ENCODE data around the gene SULF2. TPM values are rescaled to one million over a fixed set of nuclear protein-coding genes. Genes with fewer than 3 reads are reported as not detected.

Gene SULF2
- total RNA-seq, 2 experiments from 2014 or later: 0.68 to 1.2 TPM

GRCh38 chr20:47784599-47785310, 526 bp downstream of the SULF2 start:
- H3K4me1 Mint-ChIP-seq: peaks cover 13% of the 10 kb centered on the region
- no peaks in the 10 kb centered on the region for H3K9me3 Mint-ChIP-seq
- ATAC-seq (ENCODE audit: low read depth) (peak; percentile 13), DNase-seq (peak; percentile 40)
- POLR2A ChIA-PET: no interaction called here
- peaks cover 59% of the 10 kb centered on the region for H3K27me3 Mint-ChIP-seq
- no peaks in the 10 kb centered on the region for H3K36me3 Mint-ChIP-seq
- H3K4me3 Mint-ChIP-seq: peak overlapping the region; percentile 53
- H3K27ac Mint-ChIP-seq: no peak overlapping the region

- H3K27ac Mint-ChIP-seq: no peak overlapping the region
- no peak for DNase-seq
- H3K4me1 Mint-ChIP-seq: peaks cover 13% of the 10 kb centered on the region
- no peaks in the 10 kb centered on the region for H3K36me3 Mint-ChIP-seq
- H3K27me3 Mint-ChIP-seq: peaks cover 55% of the 10 kb centered on the region
- no peak for ATAC-seq (ENCODE audit: low read depth)
- H3K4me3 Mint-ChIP-seq: peak overlapping the region; percentile 53
- POLR2A ChIA-PET: no interaction called here
- no peaks in the 10 kb centered on the region for H3K9me3 Mint-ChIP-seq
These were observed 1.3 kb downstream of the SULF2 start for GRCh38 chr20:47783828-47784598.

- Mint-ChIP-seq H3K27me3 (peaks cover 49% of the 10 kb centered on the region), H3K4me3 (no peak overlapping the region), H3K27ac (no peak overlapping the region), H3K4me1 (peaks cover 13% of the 10 kb centered on the region), H3K36me3 (no peaks in the 10 kb centered on the region), H3K9me3 (no peaks in the 10 kb centered on the region)
- DNase-seq (no peak), ATAC-seq (ENCODE audit: low read depth) (no peak)
- POLR2A ChIA-PET: no interaction called here
These were observed 2.2 kb downstream of the SULF2 start for GRCh38 chr20:47782920-47783552.

- no peaks in the 10 kb centered on the region for H3K36me3 Mint-ChIP-seq
- H3K4me1 Mint-ChIP-seq: peaks cover 13% of the 10 kb centered on the region
- no peaks in the 10 kb centered on the region for H3K9me3 Mint-ChIP-seq
- ATAC-seq (ENCODE audit: low read depth) (no peak), DNase-seq (no peak)
- H3K4me3 Mint-ChIP-seq: no peak overlapping the region
- H3K27ac Mint-ChIP-seq: no peak overlapping the region
- peaks cover 42% of the 10 kb centered on the region for H3K27me3 Mint-ChIP-seq
- POLR2A ChIA-PET: no interaction called here
These were observed 3.2 kb downstream of the SULF2 start for GRCh38 chr20:47782076-47782475.

GRCh38 chr20:47781632-47782031, 3.6 kb downstream of the SULF2 start:
- Mint-ChIP-seq H3K4me1 (peaks cover 13% of the 10 kb centered on the region), H3K27ac (no peak overlapping the region), H3K9me3 (no peaks in the 10 kb centered on the region), H3K27me3 (peaks cover 37% of the 10 kb centered on the region), H3K4me3 (no peak overlapping the region), H3K36me3 (no peaks in the 10 kb centered on the region)
- DNase-seq (no peak), ATAC-seq (ENCODE audit: low read depth) (no peak)
- POLR2A ChIA-PET: no interaction called here

GRCh38 chr20:47780720-47781389, 4.4 kb downstream of the SULF2 start:
- Mint-ChIP-seq H3K27ac (no peak overlapping the region), H3K4me1 (peaks cover 7% of the 10 kb centered on the region)

GRCh38 chr20:47778398-47779354, 6.6 kb downstream of the SULF2 start:
- H3K36me3 Mint-ChIP-seq: no peaks in the 10 kb centered on the region
- H3K4me3 Mint-ChIP-seq: no peak overlapping the region
- no peaks in the 10 kb centered on the region for H3K9me3 Mint-ChIP-seq
- no peak overlapping the region for H3K27ac Mint-ChIP-seq
- no peaks in the 10 kb centered on the region for H3K4me1 Mint-ChIP-seq
- ATAC-seq (ENCODE audit: low read depth) (no peak), DNase-seq (no peak)
- peaks cover 22% of the 10 kb centered on the region for H3K27me3 Mint-ChIP-seq
- POLR2A ChIA-PET: no interaction called here

More at GRCh38 chr20:47780720-47781389, 4.4 kb downstream of the SULF2 start:
- no peak for ATAC-seq (ENCODE audit: low read depth)
- H3K9me3 Mint-ChIP-seq: no peaks in the 10 kb centered on the region
- no peaks in the 10 kb centered on the region for H3K36me3 Mint-ChIP-seq
- no peak overlapping the region for H3K4me3 Mint-ChIP-seq
- H3K27me3 Mint-ChIP-seq: peaks cover 30% of the 10 kb centered on the region
- POLR2A ChIA-PET: no interaction called here
- DNase-seq: no peak

GRCh38 chr20:47777220-47777619, 8.1 kb downstream of the SULF2 start:
- H3K27ac Mint-ChIP-seq: no peak overlapping the region
- ATAC-seq (ENCODE audit: low read depth) (no peak), DNase-seq (no peak)
- H3K36me3 Mint-ChIP-seq: no peaks in the 10 kb centered on the region
- no peak overlapping the region for H3K4me3 Mint-ChIP-seq
- H3K4me1 Mint-ChIP-seq: no peaks in the 10 kb centered on the region
- H3K9me3 Mint-ChIP-seq: no peaks in the 10 kb centered on the region
- H3K27me3 Mint-ChIP-seq: peaks cover 11% of the 10 kb centered on the region
- POLR2A ChIA-PET: no interaction called here

- DNase-seq: no peak
- H3K36me3 Mint-ChIP-seq: no peaks in the 10 kb centered on the region
- H3K4me1 Mint-ChIP-seq: no peaks in the 10 kb centered on the region
- POLR2A ChIA-PET: no interaction called here
- peaks cover 8% of the 10 kb centered on the region for H3K27me3 Mint-ChIP-seq
- H3K27ac Mint-ChIP-seq: no peak overlapping the region
- no peak for ATAC-seq (ENCODE audit: low read depth)
- H3K4me3 Mint-ChIP-seq: no peak overlapping the region
- H3K9me3 Mint-ChIP-seq: no peaks in the 10 kb centered on the region
These were observed 8.6 kb downstream of the SULF2 start for GRCh38 chr20:47776639-47777038.

GRCh38 chr20:47775841-47776240, 9.4 kb downstream of the SULF2 start:
- no peaks in the 10 kb centered on the region for H3K4me1 Mint-ChIP-seq
- H3K27me3 Mint-ChIP-seq: peaks cover 8% of the 10 kb centered on the region
- no peak overlapping the region for H3K27ac Mint-ChIP-seq
- ATAC-seq (ENCODE audit: low read depth) (no peak), DNase-seq (no peak)
- POLR2A ChIA-PET: no interaction called here
- H3K9me3 Mint-ChIP-seq: no peaks in the 10 kb centered on the region
- H3K4me3 Mint-ChIP-seq: no peak overlapping the region
- H3K36me3 Mint-ChIP-seq: no peaks in the 10 kb centered on the region

GRCh38 chr20:47775039-47775438, 10.2 kb downstream of the SULF2 start:
- Mint-ChIP-seq H3K36me3 (no peaks in the 10 kb centered on the region), H3K27me3 (peaks cover 8% of the 10 kb centered on the region), H3K4me1 (no peaks in the 10 kb centered on the region), H3K27ac (no peak overlapping the region), H3K9me3 (peaks cover 1% of the 10 kb centered on the region), H3K4me3 (no peak overlapping the region)
- DNase-seq (no peak), ATAC-seq (ENCODE audit: low read depth) (no peak)
- POLR2A ChIA-PET: no interaction called here

- DNase-seq (no peak), ATAC-seq (ENCODE audit: low read depth) (no peak)
- Mint-ChIP-seq H3K27me3 (peaks cover 8% of the 10 kb centered on the region), H3K4me3 (no peak overlapping the region), H3K4me1 (no peaks in the 10 kb centered on the region), H3K27ac (no peak overlapping the region), H3K36me3 (no peaks in the 10 kb centered on the region), H3K9me3 (peaks cover 3% of the 10 kb centered on the region)
- POLR2A ChIA-PET: no interaction called here
These were observed 11.0 kb downstream of the SULF2 start for GRCh38 chr20:47774131-47774777.

Measured in activated naive CD8-positive, alpha-beta T cell treated with anti-CD3 and anti-CD28 coated beads, Interleukin-2, amount 10 ng/mL, durations not matched to agents 7 days and 5 days (primary cell).